T-helper 2 cell treated with Interferon-gamma antibody and Interleukin-4, amounts not matched to agents 100 ng/mL and 5 ng/mL, for 36 hours (primary cell): Measurements from ENCODE around the gene TLCD4. TPM values are rescaled to one million over a fixed set of nuclear protein-coding genes. Genes with fewer than 3 reads are reported as not detected.
"Not testable (repeated sequence)": the region's sequence is repeated elsewhere in the genome, so short reads cannot be mapped to it uniquely, and the experiment has no call there.

Source experiments
- intact Hi-C: fragments of 100-400 bp; cut with micrococcal nuclease; formaldehyde crosslinking; loops from one replicate; pipeline ENCODE4 v1.15.1; 2023
- total RNA-seq: library from RNA; stranded (reverse); gene quantifications from 2 replicates; pipeline ENCODE4 v1.2.3, GENCODE V29; 2022

The TLCD4 gene
- total RNA-seq, 1 donor from 2014 or later, result 0.02 TPM

GRCh38 chr1:95140791-95141190, 23.6 kb downstream of the TLCD4 start:
- intact Hi-C loops, result no loop called here

GRCh38 chr1:95145493-95145892, 28.3 kb downstream of the TLCD4 start:
- intact Hi-C loops, result no loop called here

GRCh38 chr1:95146637-95147036, 29.5 kb downstream of the TLCD4 start:
- intact Hi-C loops, result no loop called here

GRCh38 chr1:95154096-95154495, 36.9 kb downstream of the TLCD4 start:
- intact Hi-C loops, result no loop called here

- intact Hi-C loops, result not testable (repeated sequence)
These were observed 48.4 kb downstream of the TLCD4 start for GRCh38 chr1:95165569-95165968.

Other genes with a start within 250 kb of the TLCD4 start
- 1.7 and 2.3 TPM in 2 replicates for gene CNN3, start 190.2 kb upstream of the TLCD4 start, total RNA-seq
- 3.0 and 3.2 TPM in 2 replicates for gene ALG14, start 44.4 kb upstream of the TLCD4 start, total RNA-seq
- 13.3 and 15.3 TPM in 2 replicates for gene RWDD3, start 116.9 kb downstream of the TLCD4 start, total RNA-seq